Natural killer cell (primary cell): ENCODE measurements around the gene ZNF532. TPM values are rescaled to one million over a fixed set of nuclear protein-coding genes. Genes with fewer than 3 reads are reported as not detected.

ENCODE experiments used
- ATAC-seq, 3 donors: fragments of 150-1000 bp in 2 of 3; fragments of 200-7000 bp in 1 of 3; cut with Tn5 transposase; 1 replicate in 1 of 3; 2 replicates in 2 of 3; pipeline ENCODE4 v1.10.0; 2021; ENCODE audit warnings: mild to moderate bottlenecking in 2 of 3, moderate library complexity in 2 of 3
- DNase-seq, 2 donors: peaks; one replicate each; pipeline versions ENCODE4 v3.0.0 to v3.0.0-alpha.2; 2013 to 2021; ENCODE audit warnings: mixed read lengths in 1 of 2
- H3K27ac ChIP-seq: one replicate; pipeline ENCODE4 v1.5.1; 2013; ENCODE audit warnings: mild to moderate bottlenecking, low read length
- H3K27me3 ChIP-seq: one replicate; pipeline ENCODE4 v1.6.1; 2013; ENCODE audit warnings: low read length; ENCODE audit not compliant: control insufficient read depth, insufficient read depth
- H3K36me3 ChIP-seq: one replicate; pipeline ENCODE4 v1.6.1; 2013; ENCODE audit warnings: low read length; ENCODE audit not compliant: control insufficient read depth, insufficient read depth
- H3K4me1 ChIP-seq: one replicate; pipeline ENCODE4 v1.6.1; 2013; ENCODE audit warnings: low read length; ENCODE audit not compliant: control insufficient read depth, insufficient read depth
- H3K4me3 ChIP-seq: one replicate; pipeline ENCODE4 v1.5.1; 2013; ENCODE audit warnings: low read length
- H3K9me3 ChIP-seq: one replicate; pipeline ENCODE4 v1.6.1; 2013; ENCODE audit warnings: low read length; ENCODE audit not compliant: control insufficient read depth, insufficient read depth
- H3K27ac Mint-ChIP-seq, 2 donors: one replicate each; pipeline ENCODE4 v1.8.0; 2022; ENCODE audit warnings: mild to moderate bottlenecking in 2 of 2, mixed read lengths in 2 of 2, moderate library complexity in 1 of 2
- H3K27me3 Mint-ChIP-seq, 2 donors: one replicate each; pipeline ENCODE4 v1.8.0; 2022; ENCODE audit warnings: low read depth in 2 of 2, mixed read lengths in 2 of 2
- H3K36me3 Mint-ChIP-seq: one replicate; pipeline ENCODE4 v1.8.0; 2022; ENCODE audit warnings: mixed read lengths
- H3K4me1 Mint-ChIP-seq, 2 donors: one replicate each; pipeline ENCODE4 v1.8.0; 2022; ENCODE audit warnings: mixed read lengths in 2 of 2
- H3K4me3 Mint-ChIP-seq: one replicate; pipeline ENCODE4 v1.8.0; 2022; ENCODE audit warnings: mild to moderate bottlenecking, moderate library complexity, mixed read lengths
- H3K9me3 Mint-ChIP-seq, 2 donors: one replicate each; pipeline ENCODE4 v1.8.0; 2022; ENCODE audit warnings: mixed read lengths in 2 of 2
- WGBS: methylation state at CpG from one replicate; pipeline ENCODE4 v1.1.7; 2013; ENCODE audit warnings: missing lambda C conversion rate; ENCODE audit not compliant: insufficient coverage; 5-methylcytosine and 5-hydroxymethylcytosine counted together
- intact Hi-C: fragments of 100-400 bp; cut with micrococcal nuclease; formaldehyde crosslinking; loops from one replicate; pipeline ENCODE4 v1.14.2; 2022
- total RNA-seq, 4 donors: library from RNA; stranded (reverse); fragments of 120-200 nt in 1 of 4; gene quantifications; one replicate each; pipeline versions ENCODE4 v1.2.3 to v1.2.4, GENCODE V29; 2013 to 2022
- TF ChIP-seq, protein P1 (sequence below): fragments of 200-600 bp; IDR thresholded peaks from one replicate; pipeline ENCODE4 v1.8.0; 2022; ENCODE audit warnings: antibody characterized with exemption

Gene ZNF532
- total RNA-seq, 3 donors from 2014 or later (not counting 1 experiment from before 2014, with no cell fraction given) = 4.8 to 28.5 (median 6.1) TPM

DNA sequence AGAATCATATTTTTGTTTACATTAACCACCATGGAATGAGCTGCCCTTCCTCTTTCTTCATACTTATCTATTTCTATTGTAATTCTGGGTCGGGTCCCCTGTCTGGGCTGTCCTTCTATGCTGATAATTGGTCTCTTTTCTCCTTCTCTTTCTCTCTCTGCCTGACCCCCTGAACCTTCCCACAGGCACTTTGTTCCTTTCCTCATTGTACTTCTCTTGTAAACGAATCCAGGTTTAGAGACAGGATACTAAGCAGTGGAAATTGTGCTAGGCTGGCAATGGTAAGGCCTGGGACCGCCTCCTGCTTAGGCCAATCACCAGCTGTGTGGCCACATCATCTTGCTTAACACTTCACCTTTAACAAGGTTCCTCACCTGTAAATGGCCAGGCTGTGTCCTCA lies 137.0 kb downstream of the ZNF532 start:
- no peaks in the 10 kb centered on the region for H3K9me3 Mint-ChIP-seq
- intact Hi-C loops = no loop called here
- Histone ChIP-seq H3K4me1 (no peaks in the 10 kb centered on the region), H3K4me3 (no peak overlapping the region), H3K27me3 (no peaks in the 10 kb centered on the region), H3K9me3 (no peaks in the 10 kb centered on the region), H3K27ac (no peak overlapping the region), H3K36me3 (no peaks in the 10 kb centered on the region)
- H3K36me3 Mint-ChIP-seq = no peaks in the 10 kb centered on the region
- WGBS = 88% methylated on average over 3 of the region's 3 CpGs
- DNase-seq (no peak), ATAC-seq (no peak)
- no peaks in the 10 kb centered on the region for H3K27me3 Mint-ChIP-seq
- no peak overlapping the region for H3K4me3 Mint-ChIP-seq
- TF ChIP-seq, protein P1, sequence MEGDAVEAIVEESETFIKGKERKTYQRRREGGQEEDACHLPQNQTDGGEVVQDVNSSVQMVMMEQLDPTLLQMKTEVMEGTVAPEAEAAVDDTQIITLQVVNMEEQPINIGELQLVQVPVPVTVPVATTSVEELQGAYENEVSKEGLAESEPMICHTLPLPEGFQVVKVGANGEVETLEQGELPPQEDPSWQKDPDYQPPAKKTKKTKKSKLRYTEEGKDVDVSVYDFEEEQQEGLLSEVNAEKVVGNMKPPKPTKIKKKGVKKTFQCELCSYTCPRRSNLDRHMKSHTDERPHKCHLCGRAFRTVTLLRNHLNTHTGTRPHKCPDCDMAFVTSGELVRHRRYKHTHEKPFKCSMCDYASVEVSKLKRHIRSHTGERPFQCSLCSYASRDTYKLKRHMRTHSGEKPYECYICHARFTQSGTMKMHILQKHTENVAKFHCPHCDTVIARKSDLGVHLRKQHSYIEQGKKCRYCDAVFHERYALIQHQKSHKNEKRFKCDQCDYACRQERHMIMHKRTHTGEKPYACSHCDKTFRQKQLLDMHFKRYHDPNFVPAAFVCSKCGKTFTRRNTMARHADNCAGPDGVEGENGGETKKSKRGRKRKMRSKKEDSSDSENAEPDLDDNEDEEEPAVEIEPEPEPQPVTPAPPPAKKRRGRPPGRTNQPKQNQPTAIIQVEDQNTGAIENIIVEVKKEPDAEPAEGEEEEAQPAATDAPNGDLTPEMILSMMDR = no peak
- no peaks in the 10 kb centered on the region for H3K4me1 Mint-ChIP-seq
- H3K27ac Mint-ChIP-seq = no peak overlapping the region

DNA sequence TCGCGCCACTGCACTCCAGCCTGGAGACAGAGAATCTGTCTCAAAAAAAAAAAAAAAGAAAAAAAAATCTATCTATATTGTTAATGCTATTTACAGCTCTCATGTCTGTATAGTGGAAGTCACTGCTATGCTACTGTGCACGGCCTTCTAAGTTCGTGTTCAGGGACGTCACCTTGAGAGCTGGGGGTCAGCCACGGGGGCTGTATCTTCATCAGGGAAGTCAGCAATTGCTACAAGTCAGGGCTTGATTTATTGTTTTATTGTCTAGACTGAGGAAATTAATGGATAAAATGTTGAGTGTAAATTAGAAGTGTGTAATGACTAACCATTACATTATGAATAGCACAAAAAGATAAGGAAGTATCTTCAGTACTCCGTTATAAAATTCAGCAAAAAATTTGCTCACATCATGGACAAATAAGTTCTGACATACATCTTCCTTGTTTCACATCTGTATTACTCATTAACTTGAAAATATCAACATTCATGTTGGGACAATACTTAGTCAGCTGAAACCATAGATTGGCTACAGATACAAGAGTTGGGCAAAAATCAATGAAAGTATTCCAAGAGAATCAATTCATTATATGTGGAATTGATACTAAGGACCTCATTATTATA lies 138.4 kb downstream of the ZNF532 start:
- no peaks in the 10 kb centered on the region for H3K9me3 Mint-ChIP-seq
- Histone ChIP-seq H3K4me3 (no peak overlapping the region), H3K36me3 (no peaks in the 10 kb centered on the region), H3K27ac (no peak overlapping the region), H3K27me3 (no peaks in the 10 kb centered on the region), H3K9me3 (no peaks in the 10 kb centered on the region), H3K4me1 (no peaks in the 10 kb centered on the region)
- TF ChIP-seq, protein P1 = no peak
- H3K4me3 Mint-ChIP-seq = no peak overlapping the region
- WGBS = 86% methylated on average over 5 of the region's 7 CpGs
- no peak for ATAC-seq
- H3K27ac Mint-ChIP-seq = no peak overlapping the region
- DNase-seq = no peak
- H3K4me1 Mint-ChIP-seq = no peaks in the 10 kb centered on the region
- H3K36me3 Mint-ChIP-seq = no peaks in the 10 kb centered on the region
- intact Hi-C loops = no loop called here
- H3K27me3 Mint-ChIP-seq = no peaks in the 10 kb centered on the region

DNA sequence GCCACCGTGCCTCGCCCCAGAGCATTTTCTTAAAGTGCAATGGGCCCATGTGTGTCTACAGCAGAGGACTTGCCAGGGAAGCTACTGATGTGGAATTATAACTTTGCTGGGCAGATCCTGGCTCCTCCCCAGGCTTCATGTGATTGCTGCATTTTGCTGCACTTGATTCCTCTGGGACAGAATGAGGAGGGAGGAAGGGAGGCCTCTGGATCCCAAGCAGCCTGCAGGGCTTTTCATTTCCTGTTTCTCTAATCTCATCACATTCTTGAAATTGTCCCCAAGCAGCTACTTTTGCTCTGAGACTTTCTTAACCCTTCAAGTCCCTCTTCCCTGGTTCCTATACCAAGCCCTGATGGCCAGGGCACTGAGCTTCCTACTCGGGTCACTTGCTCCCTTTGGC lies 140.6 kb downstream of the ZNF532 start:
- no peaks in the 10 kb centered on the region for H3K36me3 ChIP-seq
- H3K27me3 Mint-ChIP-seq = no peaks in the 10 kb centered on the region
- no peaks in the 10 kb centered on the region for H3K27me3 ChIP-seq
- intact Hi-C loops = no loop called here
- no peaks in the 10 kb centered on the region for H3K36me3 Mint-ChIP-seq
- no peak for DNase-seq
- H3K9me3 ChIP-seq = no peaks in the 10 kb centered on the region
- ATAC-seq = no peak
- H3K27ac ChIP-seq = no peak overlapping the region
- TF ChIP-seq, protein P1 = no peak
- no peak overlapping the region for H3K4me3 ChIP-seq
- H3K4me3 Mint-ChIP-seq = no peak overlapping the region
- H3K4me1 Mint-ChIP-seq = no peaks in the 10 kb centered on the region
- 63% methylated on average over 3 of the region's 3 CpGs for WGBS
- no peak overlapping the region for H3K27ac Mint-ChIP-seq
- no peaks in the 10 kb centered on the region for H3K9me3 Mint-ChIP-seq
- H3K4me1 ChIP-seq = no peaks in the 10 kb centered on the region

DNA sequence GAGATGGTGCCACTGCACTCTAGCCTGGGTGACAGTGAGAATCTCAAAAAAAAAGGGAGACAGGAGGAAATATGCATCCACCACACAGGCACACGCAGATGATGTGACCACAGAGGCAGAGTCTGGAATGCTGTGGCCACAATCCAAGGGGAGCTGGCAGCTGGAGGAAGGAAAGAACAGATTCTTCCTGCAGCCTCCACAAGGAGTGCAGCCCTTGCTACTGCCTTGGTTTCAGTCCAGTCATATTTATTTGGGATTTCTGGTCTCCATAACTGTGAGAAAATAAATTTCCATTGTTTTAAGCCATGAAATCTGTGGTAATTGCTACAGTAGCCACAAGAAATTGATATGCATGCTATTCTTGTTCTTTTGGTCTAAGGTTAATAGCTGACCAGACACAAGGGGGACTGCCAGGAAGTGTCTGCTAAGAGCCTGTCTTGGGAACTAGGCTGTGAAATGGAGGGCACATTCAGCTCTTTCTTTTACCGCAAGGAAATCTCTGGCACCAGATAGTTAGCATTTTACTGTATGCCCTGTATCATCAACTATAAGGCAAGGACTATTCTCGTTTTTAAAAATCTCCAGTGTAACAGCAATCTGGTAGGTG lies 141.9 kb downstream of the ZNF532 start:
- H3K4me1 ChIP-seq = no peaks in the 10 kb centered on the region
- intact Hi-C loops = no loop called here
- Mint-ChIP-seq H3K27ac (no peak overlapping the region), H3K4me1 (no peaks in the 10 kb centered on the region), H3K4me3 (no peak overlapping the region), H3K27me3 (no peaks in the 10 kb centered on the region), H3K36me3 (no peaks in the 10 kb centered on the region), H3K9me3 (no peaks in the 10 kb centered on the region)
- TF ChIP-seq, protein P1 = no peak
- WGBS = 84% methylated on average over 3 of the region's 3 CpGs
- ATAC-seq (no peak), DNase-seq (no peak)
- no peaks in the 10 kb centered on the region for H3K9me3 ChIP-seq
- H3K4me3 ChIP-seq = no peak overlapping the region
- H3K27ac ChIP-seq = no peak overlapping the region
- no peaks in the 10 kb centered on the region for H3K36me3 ChIP-seq
- H3K27me3 ChIP-seq = no peaks in the 10 kb centered on the region
